Measurements from ENCODE around the gene IFT43.

IFT43 gene

GRCh38 chr14:76002383-76002782 lies 16.8 kb downstream of the IFT43 start:
- Histone ChIP-seq H4K91ac (ENCODE audit: low read length) (no peak overlapping the region), H3K4me2 (ENCODE audit: low read length, poor library complexity, severe bottlenecking) (no peak overlapping the region), H2AK5ac (ENCODE audit: low read length, severe bottlenecking) (no peak overlapping the region), H3K36me3 (ENCODE audit: control insufficient read depth in 1 of 2, insufficient read depth in 2 of 2, low read depth in 1 of 2, low read length in 2 of 2) (peaks cover 34 to 89% of the 10 kb centered on the region in 2 experiments), H3K14ac (ENCODE audit: low read length in 2 of 2) (no peak overlapping the region), H3K9ac (ENCODE audit: low read length) (no peak overlapping the region), H2BK120ac (ENCODE audit: low read depth, low read length) (no peak overlapping the region), H4K8ac (ENCODE audit: low read length) (no peak overlapping the region), H2BK12ac (ENCODE audit: low read length in 2 of 2) (no peak overlapping the region), H3K27ac (ENCODE audit: low read length, poor library complexity, severe bottlenecking) (no peak overlapping the region), H3K27me3 (ENCODE audit: control insufficient read depth in 1 of 2, insufficient read depth in 1 of 2, low read length in 2 of 2) (no peaks in the 10 kb centered on the region), H2AFZ (ENCODE audit: low read depth, low read length) (no peak overlapping the region), H3K79me1 (replicated peaks; ENCODE audit: low read length, poor library complexity, severe bottlenecking) (peaks cover 16% of the 10 kb centered on the region), H3K9me3 (ENCODE audit: control insufficient read depth, low read length) (peaks cover 5% of the 10 kb centered on the region), H3K4me3 (ENCODE audit: insufficient read depth in 1 of 2, low read depth in 1 of 2, low read length in 2 of 2) (no peak overlapping the region), H2BK15ac (ENCODE audit: low read depth, poor library complexity, severe bottlenecking) (no peak overlapping the region), H2BK5ac (ENCODE audit: low read depth, low read length, poor library complexity, severe bottlenecking) (no peak overlapping the region), H3K23ac (ENCODE audit: low read length in 2 of 2) (no peak overlapping the region), H3K4ac (ENCODE audit: low read depth in 1 of 2, low read length in 2 of 2) (no peak overlapping the region), H3K18ac (ENCODE audit: low read depth in 1 of 2, low read length in 2 of 2) (no peak overlapping the region), H3K4me1 (ENCODE audit: control insufficient read depth, insufficient read depth, low read depth, low read length) (no peaks in the 10 kb centered on the region)
- 92% methylated on average over 1 of the region's 1 CpG for WGBS
- no peak for DNase-seq

GRCh38 chr14:76006253-76006652 lies 20.7 kb downstream of the IFT43 start:
- WGBS = 91% methylated on average over 1 of the region's 2 CpGs
- Histone ChIP-seq H4K91ac (ENCODE audit: low read length) (no peak overlapping the region), H4K8ac (ENCODE audit: low read length) (no peak overlapping the region), H2BK15ac (ENCODE audit: low read depth, poor library complexity, severe bottlenecking) (no peak overlapping the region), H3K27ac (ENCODE audit: low read length, poor library complexity, severe bottlenecking) (no peak overlapping the region), H3K4me1 (ENCODE audit: control insufficient read depth, insufficient read depth, low read depth, low read length) (no peaks in the 10 kb centered on the region), H3K18ac (ENCODE audit: low read depth in 1 of 2, low read length in 2 of 2) (no peak overlapping the region), H3K9me3 (ENCODE audit: control insufficient read depth, low read length) (peaks cover 5% of the 10 kb centered on the region), H2BK120ac (ENCODE audit: low read depth, low read length) (no peak overlapping the region), H3K36me3 (ENCODE audit: control insufficient read depth in 1 of 2, insufficient read depth in 2 of 2, low read depth in 1 of 2, low read length in 2 of 2) (peaks cover 17 to 86% of the 10 kb centered on the region in 2 experiments), H3K9ac (ENCODE audit: low read length) (no peak overlapping the region), H3K4ac (ENCODE audit: low read depth in 1 of 2, low read length in 2 of 2) (no peak overlapping the region), H3K23ac (ENCODE audit: low read length in 2 of 2) (no peak overlapping the region), H3K4me3 (ENCODE audit: insufficient read depth in 1 of 2, low read depth in 1 of 2, low read length in 2 of 2) (no peak overlapping the region), H3K79me1 (replicated peaks; ENCODE audit: low read length, poor library complexity, severe bottlenecking) (peaks cover 9% of the 10 kb centered on the region), H2BK5ac (ENCODE audit: low read depth, low read length, poor library complexity, severe bottlenecking) (no peak overlapping the region), H3K4me2 (ENCODE audit: low read length, poor library complexity, severe bottlenecking) (no peak overlapping the region), H2BK12ac (ENCODE audit: low read length in 2 of 2) (no peak overlapping the region), H3K27me3 (ENCODE audit: control insufficient read depth in 1 of 2, insufficient read depth in 1 of 2, low read length in 2 of 2) (no peaks in the 10 kb centered on the region), H2AK5ac (ENCODE audit: low read length, severe bottlenecking) (no peak overlapping the region), H3K14ac (ENCODE audit: low read length in 2 of 2) (no peak overlapping the region), H2AFZ (ENCODE audit: low read depth, low read length) (no peak overlapping the region)
- DNase-seq = no peak

- Histone ChIP-seq H4K8ac (ENCODE audit: low read length) (no peak overlapping the region), H2BK15ac (ENCODE audit: low read depth, poor library complexity, severe bottlenecking) (no peak overlapping the region), H3K4me1 (ENCODE audit: control insufficient read depth, insufficient read depth, low read depth, low read length) (no peaks in the 10 kb centered on the region), H2BK120ac (ENCODE audit: low read depth, low read length) (no peak overlapping the region), H3K4ac (ENCODE audit: low read depth in 1 of 2, low read length in 2 of 2) (no peak overlapping the region), H3K4me3 (ENCODE audit: insufficient read depth in 1 of 2, low read depth in 1 of 2, low read length in 2 of 2) (no peak overlapping the region), H3K79me1 (replicated peaks; ENCODE audit: low read length, poor library complexity, severe bottlenecking) (peaks cover 9% of the 10 kb centered on the region), H2BK5ac (ENCODE audit: low read depth, low read length, poor library complexity, severe bottlenecking) (no peak overlapping the region), H3K27ac (ENCODE audit: low read length, poor library complexity, severe bottlenecking) (no peak overlapping the region), H3K27me3 (ENCODE audit: control insufficient read depth in 1 of 2, insufficient read depth in 1 of 2, low read length in 2 of 2) (no peaks in the 10 kb centered on the region), H2AFZ (ENCODE audit: low read depth, low read length) (no peak overlapping the region), H3K4me2 (ENCODE audit: low read length, poor library complexity, severe bottlenecking) (no peak overlapping the region), H3K18ac (ENCODE audit: low read depth in 1 of 2, low read length in 2 of 2) (no peak overlapping the region), H3K9me3 (ENCODE audit: control insufficient read depth, low read length) (peaks cover 5% of the 10 kb centered on the region), H3K9ac (ENCODE audit: low read length) (no peak overlapping the region), H3K36me3 (ENCODE audit: control insufficient read depth in 1 of 2, insufficient read depth in 2 of 2, low read depth in 1 of 2, low read length in 2 of 2) (peaks cover 10 to 88% of the 10 kb centered on the region in 2 experiments), H2AK5ac (ENCODE audit: low read length, severe bottlenecking) (no peak overlapping the region), H3K14ac (ENCODE audit: low read length in 2 of 2) (no peak overlapping the region), H3K23ac (ENCODE audit: low read length in 2 of 2) (no peak overlapping the region), H4K91ac (ENCODE audit: low read length) (no peak overlapping the region), H2BK12ac (ENCODE audit: low read length in 2 of 2) (no peak overlapping the region)
- no peak for DNase-seq
- no CpG with 5 or more reads among the region's 1 CpG for WGBS
Observed at GRCh38 chr14:76007379-76007778, 21.8 kb downstream of the IFT43 start.

GRCh38 chr14:76007852-76008251 lies 22.3 kb downstream of the IFT43 start:
- Histone ChIP-seq H3K14ac (ENCODE audit: low read length in 2 of 2) (no peak overlapping the region), H3K79me1 (replicated peaks; ENCODE audit: low read length, poor library complexity, severe bottlenecking) (peaks cover 7% of the 10 kb centered on the region), H3K23ac (ENCODE audit: low read length in 2 of 2) (no peak overlapping the region), H2AFZ (ENCODE audit: low read depth, low read length) (no peak overlapping the region), H3K4me1 (ENCODE audit: control insufficient read depth, insufficient read depth, low read depth, low read length) (no peaks in the 10 kb centered on the region), H2BK120ac (ENCODE audit: low read depth, low read length) (no peak overlapping the region), H3K36me3 (ENCODE audit: control insufficient read depth in 1 of 2, insufficient read depth in 2 of 2, low read depth in 1 of 2, low read length in 2 of 2) (peaks cover 12 to 88% of the 10 kb centered on the region in 2 experiments), H4K8ac (ENCODE audit: low read length) (no peak overlapping the region), H3K9me3 (ENCODE audit: control insufficient read depth, low read length) (peaks cover 5% of the 10 kb centered on the region), H2BK5ac (ENCODE audit: low read depth, low read length, poor library complexity, severe bottlenecking) (no peak overlapping the region), H3K4ac (ENCODE audit: low read depth in 1 of 2, low read length in 2 of 2) (no peak overlapping the region), H3K27ac (ENCODE audit: low read length, poor library complexity, severe bottlenecking) (no peak overlapping the region), H3K27me3 (ENCODE audit: control insufficient read depth in 1 of 2, insufficient read depth in 1 of 2, low read length in 2 of 2) (no peaks in the 10 kb centered on the region), H3K4me2 (ENCODE audit: low read length, poor library complexity, severe bottlenecking) (no peak overlapping the region), H2BK12ac (ENCODE audit: low read length in 2 of 2) (no peak overlapping the region), H3K4me3 (ENCODE audit: insufficient read depth in 1 of 2, low read depth in 1 of 2, low read length in 2 of 2) (no peak overlapping the region), H2AK5ac (ENCODE audit: low read length, severe bottlenecking) (no peak overlapping the region), H3K9ac (ENCODE audit: low read length) (no peak overlapping the region), H4K91ac (ENCODE audit: low read length) (no peak overlapping the region), H3K18ac (ENCODE audit: low read depth in 1 of 2, low read length in 2 of 2) (no peak overlapping the region), H2BK15ac (ENCODE audit: low read depth, poor library complexity, severe bottlenecking) (no peak overlapping the region)
- no peak for DNase-seq
- 97% methylated on average over 1 of the region's 2 CpGs for WGBS
